ENCODE data around the gene GTF2IRD2. TPM values are rescaled to one million over a fixed set of nuclear protein-coding genes. Genes with fewer than 3 reads are reported as not detected.
A peak's percentile ranks its signal among the peaks of the same experiment; 100 is the strongest.
"Not testable (repeated sequence)": the region's sequence is repeated elsewhere in the genome, so short reads cannot be mapped to it uniquely, and the experiment has no call there.

Gene GTF2IRD2
- total RNA-seq, 1 donor from 2014 or later: 6.3 TPM

GRCh38 chr7:74789200-74789736, 62.1 kb downstream of the GTF2IRD2 start:
- peak; percentile 37 for ATAC-seq
- DNase-seq (ENCODE audit: low spot score): not testable (repeated sequence)

GRCh38 chr7:74788369-74789150, 62.8 kb downstream of the GTF2IRD2 start:
- ATAC-seq: peak; percentile 94
- DNase-seq (ENCODE audit: low spot score): peak; percentile 97

- not testable (repeated sequence) for ATAC-seq; DNase-seq (ENCODE audit: low spot score)
These were observed 67.8 kb downstream of the GTF2IRD2 start for GRCh38 chr7:74783595-74783994.

- not testable (repeated sequence) for ATAC-seq
These were observed 69.7 kb downstream of the GTF2IRD2 start for GRCh38 chr7:74781746-74782145.

GRCh38 chr7:74779053-74779452, 72.4 kb downstream of the GTF2IRD2 start:
- not testable (repeated sequence) for ATAC-seq; DNase-seq (ENCODE audit: low spot score)

More at GRCh38 chr7:74781746-74782145, 69.7 kb downstream of the GTF2IRD2 start:
- not testable (repeated sequence) for DNase-seq (ENCODE audit: low spot score)

- DNase-seq (ENCODE audit: low spot score); ATAC-seq: not testable (repeated sequence)
These were observed 76.3 kb downstream of the GTF2IRD2 start for GRCh38 chr7:74775111-74775510.

GRCh38 chr7:74773760-74774750, 77.3 kb downstream of the GTF2IRD2 start, which contains the start of gene NCF1:
Gene NCF1 (plus strand): TSS chr7:74774011. CDS start chr7:74774032, 21 bp downstream.
- peak; percentile 63 for ATAC-seq
- not testable (repeated sequence) for DNase-seq (ENCODE audit: low spot score)

- not testable (repeated sequence) for DNase-seq (ENCODE audit: low spot score)
- ATAC-seq: peak; percentile 24
These were observed 79.3 kb downstream of the GTF2IRD2 start for GRCh38 chr7:74772093-74772492.

- not testable (repeated sequence) for ATAC-seq; DNase-seq (ENCODE audit: low spot score)
These were observed 81.3 kb downstream of the GTF2IRD2 start for GRCh38 chr7:74770062-74770461.

- ATAC-seq: not testable (repeated sequence)
These were observed 84.4 kb downstream of the GTF2IRD2 start for GRCh38 chr7:74766991-74767390.

GRCh38 chr7:74766509-74766908, 84.9 kb downstream of the GTF2IRD2 start:
- ATAC-seq; DNase-seq (ENCODE audit: low spot score): not testable (repeated sequence)

More at GRCh38 chr7:74766991-74767390, 84.4 kb downstream of the GTF2IRD2 start:
- not testable (repeated sequence) for DNase-seq (ENCODE audit: low spot score)

- ATAC-seq: peak; percentile 35
- not testable (repeated sequence) for DNase-seq (ENCODE audit: low spot score)
These were observed 86.0 kb downstream of the GTF2IRD2 start for GRCh38 chr7:74765205-74765918.

GRCh38 chr7:74758982-74759381, 92.4 kb downstream of the GTF2IRD2 start:
- not testable (repeated sequence) for ATAC-seq; DNase-seq (ENCODE audit: low spot score)

- ATAC-seq: not testable (repeated sequence)
These were observed 93.1 kb downstream of the GTF2IRD2 start for GRCh38 chr7:74758268-74758667.

GRCh38 chr7:74756673-74757072, 94.7 kb downstream of the GTF2IRD2 start:
- DNase-seq (ENCODE audit: low spot score); ATAC-seq: not testable (repeated sequence)

More at GRCh38 chr7:74758268-74758667, 93.1 kb downstream of the GTF2IRD2 start:
- DNase-seq (ENCODE audit: low spot score): not testable (repeated sequence)

GRCh38 chr7:74753921-74754482, 97.4 kb downstream of the GTF2IRD2 start:
- DNase-seq (ENCODE audit: low spot score): not testable (repeated sequence)
- peak; percentile 30 for ATAC-seq

All from left lobe of liver (tissue), 2 donors.